COLO668 (cell line): ENCODE data around the gene DDRGK1.

Experiments used
- DNase-seq: peaks from one replicate; lab custom pipeline; 2025; ENCODE audit not compliant: unreplicated experiment; lab: John Stamatoyannopoulos, UW

The DDRGK1 gene

GRCh38 chr20:3204124-3204794, at the start of gene DDRGK1:
TSS of gene DDRGK1 (minus strand) at chr20:3204682. CDS start at chr20:3204627, 55 bp downstream.
- peak; percentile 93 for DNase-seq

GRCh38 chr20:3251806-3252205, 47.3 kb upstream of the DDRGK1 start:
- no peak for DNase-seq

GRCh38 chr20:3250091-3250504, 45.6 kb upstream of the DDRGK1 start:
- DNase-seq: peak; percentile 72

GRCh38 chr20:3248993-3249347, 44.5 kb upstream of the DDRGK1 start:
- DNase-seq: peak; percentile 39

GRCh38 chr20:3248167-3248992, 43.9 kb upstream of the DDRGK1 start:
- peak; percentile 80 for DNase-seq

GRCh38 chr20:3247638-3248037, 43.2 kb upstream of the DDRGK1 start:
- DNase-seq: no peak

- DNase-seq: no peak
Measured at GRCh38 chr20:3246682-3247081, 42.2 kb upstream of the DDRGK1 start.

- no peak for DNase-seq
Measured at GRCh38 chr20:3245711-3246110, 41.2 kb upstream of the DDRGK1 start.

- no peak for DNase-seq
Measured at GRCh38 chr20:3245156-3245555, 40.7 kb upstream of the DDRGK1 start.

- no peak for DNase-seq
Measured at GRCh38 chr20:3244613-3245012, 40.1 kb upstream of the DDRGK1 start.

GRCh38 chr20:3243718-3244358, 39.4 kb upstream of the DDRGK1 start:
- no peak for DNase-seq

- no peak for DNase-seq
Measured at GRCh38 chr20:3242172-3242692, 37.8 kb upstream of the DDRGK1 start.

- no peak for DNase-seq
Measured at GRCh38 chr20:3240776-3241363, 36.4 kb upstream of the DDRGK1 start.

- DNase-seq: peak; percentile 53
Measured at GRCh38 chr20:3239867-3240775, 35.6 kb upstream of the DDRGK1 start.

- peak; percentile 80 for DNase-seq
Measured at GRCh38 chr20:3239026-3239866, 34.8 kb upstream of the DDRGK1 start, which contains the start of gene SLC4A11. TSS of gene SLC4A11 (minus strand) at chr20:3239190. CDS start at chr20:3239137, 53 bp downstream.

GRCh38 chr20:3238616-3239025, 34.1 kb upstream of the DDRGK1 start:
- peak; percentile 64 for DNase-seq

- DNase-seq: peak; percentile 55
Measured at GRCh38 chr20:3237958-3238615, 33.6 kb upstream of the DDRGK1 start.
